ENCODE measurements around the gene CFLAR.
A peak's percentile ranks its signal among the peaks of the same experiment; 100 is the strongest.

The CFLAR gene

DNA sequence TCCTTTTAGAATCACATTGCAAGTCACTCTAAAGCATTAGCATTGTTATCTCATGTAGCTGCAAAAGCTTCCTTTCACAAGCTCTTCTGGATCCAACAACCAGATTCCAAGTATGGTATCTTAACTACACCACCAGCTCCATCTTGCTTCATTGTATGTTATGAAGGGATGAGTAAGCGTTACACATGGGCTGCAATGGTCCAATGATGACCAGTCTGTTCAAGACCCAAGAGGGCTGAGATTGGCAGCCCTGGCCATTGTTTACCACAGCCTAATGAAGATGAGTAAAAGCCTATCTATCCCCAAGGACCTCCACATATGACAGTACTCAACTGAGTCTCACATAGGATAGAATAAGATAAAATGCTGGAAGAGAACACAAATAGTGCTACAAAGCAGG lies 6.3 kb downstream of the CFLAR start:
- no peaks in the 10 kb centered on the region for H3K9me3 ChIP-seq (ENCODE audit: control insufficient read depth in 1 of 2, low read length in 2 of 2)
- peak overlapping the region; percentile 34 to 87 for H3K4me3 ChIP-seq (ENCODE audit: low read depth in 1 of 2, low read length in 2 of 2)
- no peaks in the 10 kb centered on the region for H3K36me3 ChIP-seq (ENCODE audit: control insufficient read depth in 1 of 2, insufficient read depth in 2 of 2, low read length in 2 of 2)
- peak overlapping the region; percentile 27 for H3K27ac ChIP-seq (ENCODE audit: low read length)
- H3K27me3 ChIP-seq (ENCODE audit: low read depth, low read length): no peaks in the 10 kb centered on the region
- peaks cover 42 to 54% of the 10 kb centered on the region in 2 donors for H3K4me1 ChIP-seq (ENCODE audit: control insufficient read depth in 1 of 2, insufficient read depth in 2 of 2, low read length in 2 of 2)

- H3K4me3 ChIP-seq (ENCODE audit: low read depth in 1 of 2, low read length in 2 of 2): peak overlapping the region; percentile 5 to 37
- H3K4me1 ChIP-seq (ENCODE audit: control insufficient read depth in 1 of 2, insufficient read depth in 2 of 2, low read length in 2 of 2): peaks cover 58 to 63% of the 10 kb centered on the region in 2 donors
Measured at GRCh38 chr2:201126308-201127151, 10.6 kb downstream of the CFLAR start.

DNA sequence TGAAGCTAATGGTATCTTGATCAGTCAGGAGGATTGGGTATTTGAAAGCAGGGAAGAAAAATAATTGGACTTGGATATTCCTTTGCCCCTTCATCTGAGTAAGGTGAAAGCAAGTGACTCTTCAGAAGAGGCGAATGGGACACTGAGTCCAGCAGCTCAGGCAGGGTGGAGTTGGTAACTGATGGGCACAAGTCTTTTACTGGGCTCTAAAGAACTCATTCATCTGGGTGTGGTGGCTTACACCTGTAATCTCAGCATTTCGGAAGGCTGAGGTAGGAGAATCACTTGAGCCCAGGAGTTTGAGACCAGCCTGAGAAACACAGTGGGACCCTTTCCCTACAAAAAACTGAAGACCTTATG lies 11.2 kb downstream of the CFLAR start:
- Histone ChIP-seq H3K36me3 (ENCODE audit: control insufficient read depth in 1 of 2, insufficient read depth in 2 of 2, low read length in 2 of 2) (peaks cover 5 to 8% of the 10 kb centered on the region in 2 donors), H3K27me3 (ENCODE audit: low read depth, low read length) (no peaks in the 10 kb centered on the region), H3K27ac (ENCODE audit: low read length) (peak overlapping the region; percentile 88), H3K4me1 (ENCODE audit: control insufficient read depth in 1 of 2, insufficient read depth in 2 of 2, low read length in 2 of 2) (peaks cover 58 to 65% of the 10 kb centered on the region in 2 donors), H3K9me3 (ENCODE audit: control insufficient read depth in 1 of 2, low read length in 2 of 2) (no peaks in the 10 kb centered on the region), H3K4me3 (ENCODE audit: low read depth in 1 of 2, low read length in 2 of 2) (peak overlapping the region; percentile 5 to 37)

More at GRCh38 chr2:201126308-201127151, 10.6 kb downstream of the CFLAR start:
- Histone ChIP-seq H3K9me3 (ENCODE audit: control insufficient read depth in 1 of 2, low read length in 2 of 2) (no peaks in the 10 kb centered on the region), H3K36me3 (ENCODE audit: control insufficient read depth in 1 of 2, insufficient read depth in 2 of 2, low read length in 2 of 2) (peaks cover 5 to 8% of the 10 kb centered on the region in 2 donors), H3K27me3 (ENCODE audit: low read depth, low read length) (no peaks in the 10 kb centered on the region), H3K27ac (ENCODE audit: low read length) (peak overlapping the region; percentile 88)

GRCh38 chr2:201127570-201127969 lies 11.6 kb downstream of the CFLAR start:
- H3K4me1 ChIP-seq (ENCODE audit: control insufficient read depth in 1 of 2, insufficient read depth in 2 of 2, low read length in 2 of 2): peaks cover 55 to 65% of the 10 kb centered on the region in 2 donors
- H3K27ac ChIP-seq (ENCODE audit: low read length): peak overlapping the region; percentile 88
- H3K4me3 ChIP-seq (ENCODE audit: low read depth in 1 of 2, low read length in 2 of 2): peak overlapping the region; percentile 5 to 28

GRCh38 chr2:201128033-201128432 lies 12.1 kb downstream of the CFLAR start:
- H3K27ac ChIP-seq (ENCODE audit: low read length): peak overlapping the region; percentile 88
- no peak overlapping the region for H3K4me3 ChIP-seq (ENCODE audit: low read depth in 1 of 2, low read length in 2 of 2)

More at GRCh38 chr2:201127570-201127969, 11.6 kb downstream of the CFLAR start:
- Histone ChIP-seq H3K36me3 (ENCODE audit: control insufficient read depth in 1 of 2, insufficient read depth in 2 of 2, low read length in 2 of 2) (peaks cover 5 to 8% of the 10 kb centered on the region in 2 donors), H3K27me3 (ENCODE audit: low read depth, low read length) (no peaks in the 10 kb centered on the region), H3K9me3 (ENCODE audit: control insufficient read depth in 1 of 2, low read length in 2 of 2) (no peaks in the 10 kb centered on the region)

DNA sequence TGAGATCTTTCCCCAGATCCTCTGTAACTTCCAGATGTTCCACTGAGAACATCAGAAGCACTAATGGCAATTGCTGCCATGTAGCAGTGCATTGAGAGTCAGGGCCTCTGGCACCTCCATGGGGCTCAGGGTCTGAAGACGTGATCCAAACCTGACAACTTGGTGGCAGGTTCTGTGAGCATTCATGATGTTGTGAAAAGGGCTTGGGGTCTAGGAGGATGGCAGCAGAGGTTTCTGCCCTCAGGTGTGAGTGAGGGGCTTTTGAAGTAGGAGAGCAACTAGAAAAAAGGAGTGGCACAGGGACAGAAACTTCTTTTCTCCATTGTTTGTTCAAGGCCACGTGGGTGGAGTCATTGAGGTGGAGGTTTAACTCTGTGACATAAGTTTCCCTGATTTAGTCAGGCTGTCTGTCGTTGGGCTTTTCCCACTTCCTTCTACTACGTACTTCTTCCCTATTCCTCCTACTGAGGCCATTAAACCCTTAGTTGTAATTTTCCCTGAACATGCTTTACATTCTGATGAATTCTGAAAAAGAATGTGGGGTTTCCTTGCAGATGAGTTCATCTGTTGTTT lies 13.1 kb downstream of the CFLAR start:
- H3K4me3 ChIP-seq (ENCODE audit: low read depth in 1 of 2, low read length in 2 of 2): peak overlapping the region in 1 of 2 donors; percentile 9

More at GRCh38 chr2:201128033-201128432, 12.1 kb downstream of the CFLAR start:
- Histone ChIP-seq H3K36me3 (ENCODE audit: control insufficient read depth in 1 of 2, insufficient read depth in 2 of 2, low read length in 2 of 2) (peaks cover 7 to 8% of the 10 kb centered on the region in 2 donors), H3K4me1 (ENCODE audit: control insufficient read depth in 1 of 2, insufficient read depth in 2 of 2, low read length in 2 of 2) (peaks cover 50 to 62% of the 10 kb centered on the region in 2 donors), H3K9me3 (ENCODE audit: control insufficient read depth in 1 of 2, low read length in 2 of 2) (no peaks in the 10 kb centered on the region), H3K27me3 (ENCODE audit: low read depth, low read length) (no peaks in the 10 kb centered on the region)

DNA sequence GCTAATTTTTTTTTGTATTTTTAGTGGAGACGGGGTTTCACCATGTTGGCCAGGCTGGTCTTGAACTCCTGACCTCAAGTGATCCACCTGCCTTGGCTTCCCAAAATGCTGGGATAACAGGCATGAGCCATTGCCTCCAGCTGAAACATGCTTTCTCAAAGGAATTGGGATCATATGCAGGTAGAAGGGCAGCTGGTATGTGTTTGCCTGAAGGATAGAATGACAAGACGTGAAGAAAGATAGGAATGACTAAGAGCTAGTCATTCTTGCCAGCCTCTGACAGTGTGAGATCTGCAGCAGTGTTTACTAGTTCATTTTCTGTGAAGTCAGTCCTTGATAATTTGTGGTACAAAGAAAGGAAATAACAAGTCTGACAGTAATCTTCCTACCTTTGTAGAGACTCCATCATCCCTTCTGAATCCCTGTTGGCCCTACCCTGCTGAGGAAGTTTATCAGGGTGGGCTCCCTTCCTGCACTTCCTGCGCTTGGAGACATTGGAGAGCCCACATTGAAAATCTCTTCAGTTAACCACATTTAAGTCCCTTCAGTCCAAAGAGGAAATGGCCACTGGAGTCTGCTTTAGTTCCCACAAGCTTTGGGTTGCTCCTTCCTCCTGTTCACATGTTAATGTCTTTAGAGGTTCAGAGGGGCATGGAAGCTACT lies 14.7 kb downstream of the CFLAR start:
- Histone ChIP-seq H3K4me3 (ENCODE audit: low read depth in 1 of 2, low read length in 2 of 2) (peak overlapping the region in 1 of 2 donors; percentile 24), H3K9me3 (ENCODE audit: control insufficient read depth in 1 of 2, low read length in 2 of 2) (no peaks in the 10 kb centered on the region), H3K4me1 (ENCODE audit: control insufficient read depth in 1 of 2, insufficient read depth in 2 of 2, low read length in 2 of 2) (peaks cover 29 to 44% of the 10 kb centered on the region in 2 donors), H3K27ac (ENCODE audit: low read length) (peak overlapping the region; percentile 76), H3K36me3 (ENCODE audit: control insufficient read depth in 1 of 2, insufficient read depth in 2 of 2, low read length in 2 of 2) (peaks cover 15 to 17% of the 10 kb centered on the region in 2 donors), H3K27me3 (ENCODE audit: low read depth, low read length) (no peaks in the 10 kb centered on the region)

More for the DNA sequence above, 13.1 kb downstream of the CFLAR start:
- H3K36me3 ChIP-seq (ENCODE audit: control insufficient read depth in 1 of 2, insufficient read depth in 2 of 2, low read length in 2 of 2): peaks cover 8 to 11% of the 10 kb centered on the region in 2 donors
- H3K4me1 ChIP-seq (ENCODE audit: control insufficient read depth in 1 of 2, insufficient read depth in 2 of 2, low read length in 2 of 2): peaks cover 41 to 52% of the 10 kb centered on the region in 2 donors
- no peaks in the 10 kb centered on the region for H3K9me3 ChIP-seq (ENCODE audit: control insufficient read depth in 1 of 2, low read length in 2 of 2)
- peak overlapping the region; percentile 86 for H3K27ac ChIP-seq (ENCODE audit: low read length)
- H3K27me3 ChIP-seq (ENCODE audit: low read depth, low read length): no peaks in the 10 kb centered on the region

DNA sequence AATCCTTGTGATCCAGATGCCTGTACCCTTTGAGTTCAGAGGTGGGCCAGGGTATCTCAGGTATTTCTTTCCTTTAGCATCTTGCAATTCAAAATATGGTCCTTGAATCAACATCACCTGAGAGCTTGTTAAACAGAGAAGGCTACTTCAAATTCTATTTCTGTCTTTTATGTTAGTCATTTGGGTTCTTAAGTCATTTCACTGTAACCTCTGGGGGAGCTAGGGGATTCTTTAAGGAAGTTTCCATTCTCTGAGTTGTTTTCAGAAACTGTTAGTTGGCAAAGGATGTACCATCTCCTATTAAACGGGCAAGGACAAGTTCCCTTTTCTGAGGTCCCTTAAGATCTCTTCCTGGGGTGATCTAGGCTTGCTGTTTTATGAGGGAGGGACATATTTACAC lies 16.6 kb downstream of the CFLAR start:
- Histone ChIP-seq H3K27me3 (ENCODE audit: low read depth, low read length) (no peaks in the 10 kb centered on the region), H3K4me3 (ENCODE audit: low read depth in 1 of 2, low read length in 2 of 2) (no peak overlapping the region), H3K9me3 (ENCODE audit: control insufficient read depth in 1 of 2, low read length in 2 of 2) (no peaks in the 10 kb centered on the region), H3K36me3 (ENCODE audit: control insufficient read depth in 1 of 2, insufficient read depth in 2 of 2, low read length in 2 of 2) (peaks cover 33 to 35% of the 10 kb centered on the region in 2 donors), H3K4me1 (ENCODE audit: control insufficient read depth in 1 of 2, insufficient read depth in 2 of 2, low read length in 2 of 2) (peaks cover 16 to 30% of the 10 kb centered on the region in 2 donors), H3K27ac (ENCODE audit: low read length) (peak overlapping the region; percentile 5)

GRCh38 chr2:201135386-201135785 lies 19.4 kb downstream of the CFLAR start:
- Histone ChIP-seq H3K9me3 (ENCODE audit: control insufficient read depth in 1 of 2, low read length in 2 of 2) (no peaks in the 10 kb centered on the region), H3K27ac (ENCODE audit: low read length) (no peak overlapping the region), H3K27me3 (ENCODE audit: low read depth, low read length) (no peaks in the 10 kb centered on the region), H3K4me1 (ENCODE audit: control insufficient read depth in 1 of 2, insufficient read depth in 2 of 2, low read length in 2 of 2) (peaks cover 0 to 11% of the 10 kb centered on the region in 2 donors), H3K36me3 (ENCODE audit: control insufficient read depth in 1 of 2, insufficient read depth in 2 of 2, low read length in 2 of 2) (peaks cover 45 to 48% of the 10 kb centered on the region in 2 donors), H3K4me3 (ENCODE audit: low read depth in 1 of 2, low read length in 2 of 2) (no peak overlapping the region)

GRCh38 chr2:201136889-201137321 lies 20.9 kb downstream of the CFLAR start:
- Histone ChIP-seq H3K36me3 (ENCODE audit: control insufficient read depth in 1 of 2, insufficient read depth in 2 of 2, low read length in 2 of 2) (peaks cover 47 to 57% of the 10 kb centered on the region in 2 donors), H3K27ac (ENCODE audit: low read length) (no peak overlapping the region), H3K4me1 (ENCODE audit: control insufficient read depth in 1 of 2, insufficient read depth in 2 of 2, low read length in 2 of 2) (peaks cover 0 to 8% of the 10 kb centered on the region in 2 donors)

More at GRCh38 chr2:201136889-201137321, 20.9 kb downstream of the CFLAR start:
- H3K9me3 ChIP-seq (ENCODE audit: control insufficient read depth in 1 of 2, low read length in 2 of 2): no peaks in the 10 kb centered on the region
- H3K4me3 ChIP-seq (ENCODE audit: low read depth in 1 of 2, low read length in 2 of 2): no peak overlapping the region
- H3K27me3 ChIP-seq (ENCODE audit: low read depth, low read length): no peaks in the 10 kb centered on the region
